NCI-H345 treated with DMSO at 0.1 percent for 48 hours (cell line): Measurements from ENCODE around the gene KIF6.

Source experiments
- DNase-seq: peaks from one replicate; lab custom pipeline; 2025; ENCODE audit not compliant: unreplicated experiment; lab: John Stamatoyannopoulos, UW

KIF6 gene, protein sequence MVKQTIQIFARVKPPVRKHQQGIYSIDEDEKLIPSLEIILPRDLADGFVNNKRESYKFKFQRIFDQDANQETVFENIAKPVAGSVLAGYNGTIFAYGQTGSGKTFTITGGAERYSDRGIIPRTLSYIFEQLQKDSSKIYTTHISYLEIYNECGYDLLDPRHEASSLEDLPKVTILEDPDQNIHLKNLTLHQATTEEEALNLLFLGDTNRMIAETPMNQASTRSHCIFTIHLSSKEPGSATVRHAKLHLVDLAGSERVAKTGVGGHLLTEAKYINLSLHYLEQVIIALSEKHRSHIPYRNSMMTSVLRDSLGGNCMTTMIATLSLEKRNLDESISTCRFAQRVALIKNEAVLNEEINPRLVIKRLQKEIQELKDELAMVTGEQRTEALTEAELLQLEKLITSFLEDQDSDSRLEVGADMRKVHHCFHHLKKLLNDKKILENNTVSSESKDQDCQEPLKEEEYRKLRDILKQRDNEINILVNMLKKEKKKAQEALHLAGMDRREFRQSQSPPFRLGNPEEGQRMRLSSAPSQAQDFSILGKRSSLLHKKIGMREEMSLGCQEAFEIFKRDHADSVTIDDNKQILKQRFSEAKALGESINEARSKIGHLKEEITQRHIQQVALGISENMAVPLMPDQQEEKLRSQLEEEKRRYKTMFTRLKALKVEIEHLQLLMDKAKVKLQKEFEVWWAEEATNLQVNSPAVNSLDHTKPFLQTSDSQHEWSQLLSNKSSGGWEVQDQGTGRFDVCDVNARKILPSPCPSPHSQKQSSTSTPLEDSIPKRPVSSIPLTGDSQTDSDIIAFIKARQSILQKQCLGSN

DNA sequence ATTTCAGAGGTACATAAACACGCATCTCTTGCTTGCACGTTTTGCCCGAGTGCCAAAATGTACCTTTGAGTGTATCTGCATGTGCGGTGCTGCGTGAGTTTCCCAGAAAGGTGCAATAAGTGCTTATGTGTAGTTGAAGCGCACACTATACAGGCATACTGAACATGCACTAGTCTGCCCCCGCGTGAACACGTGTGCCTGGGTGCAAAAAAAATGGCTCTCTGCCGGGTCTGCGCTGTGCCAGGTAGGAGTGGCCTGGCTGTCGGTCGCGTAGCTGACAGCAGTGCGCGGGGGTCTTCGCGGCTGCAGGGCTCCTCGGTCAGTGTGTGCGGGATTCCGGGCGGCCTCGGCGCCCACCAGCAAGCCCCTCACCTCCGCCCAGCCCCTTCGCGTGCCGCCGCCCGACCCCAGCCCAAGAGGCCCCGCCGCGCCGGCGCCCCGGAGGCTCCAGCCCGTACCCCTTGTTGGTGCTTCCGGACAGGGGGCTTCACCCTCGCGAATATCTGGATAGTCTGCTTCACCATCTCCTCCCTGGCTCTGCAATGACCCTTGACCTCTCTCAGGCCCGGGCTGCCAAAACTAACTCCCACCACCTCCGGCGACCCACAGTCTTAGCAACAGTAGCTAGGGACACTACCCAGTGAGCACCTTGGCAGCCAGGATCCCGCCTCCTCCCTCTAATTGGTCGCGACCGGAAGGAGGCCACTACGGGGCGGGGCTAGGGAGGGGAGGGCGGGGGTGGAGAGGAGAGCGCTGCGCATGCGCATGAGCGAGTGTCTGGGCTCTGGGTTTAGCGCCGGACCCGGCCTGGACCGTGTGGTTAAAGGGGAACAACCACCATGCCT lies at the start of gene KIF6:
KIF6 (minus strand) TSS at position 622 of the 845 bp plus-strand sequence; CDS start at position 524, 98 bp downstream.
- DNase-seq, result peak; percentile 89

DNA sequence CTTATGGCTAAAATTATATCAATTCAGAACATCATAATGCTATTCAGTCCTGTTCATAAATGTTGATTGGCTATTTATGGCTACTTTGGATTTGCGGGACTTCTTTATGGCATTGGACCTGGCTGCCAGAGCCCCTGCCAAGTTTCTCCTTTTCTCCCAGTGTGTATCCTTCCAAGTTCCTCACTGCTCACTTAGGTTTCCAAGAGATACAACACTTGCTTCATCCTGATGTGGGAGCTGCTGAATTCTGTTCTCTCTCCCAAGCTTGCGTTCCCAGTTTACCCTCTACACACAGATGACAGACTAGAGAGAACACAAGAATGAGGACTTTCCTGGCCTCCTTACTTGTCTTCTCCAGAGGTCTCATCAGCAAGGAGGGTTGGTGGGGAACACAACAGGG lies 48.6 kb upstream of the KIF6 start:
- DNase-seq, result no peak

DNA sequence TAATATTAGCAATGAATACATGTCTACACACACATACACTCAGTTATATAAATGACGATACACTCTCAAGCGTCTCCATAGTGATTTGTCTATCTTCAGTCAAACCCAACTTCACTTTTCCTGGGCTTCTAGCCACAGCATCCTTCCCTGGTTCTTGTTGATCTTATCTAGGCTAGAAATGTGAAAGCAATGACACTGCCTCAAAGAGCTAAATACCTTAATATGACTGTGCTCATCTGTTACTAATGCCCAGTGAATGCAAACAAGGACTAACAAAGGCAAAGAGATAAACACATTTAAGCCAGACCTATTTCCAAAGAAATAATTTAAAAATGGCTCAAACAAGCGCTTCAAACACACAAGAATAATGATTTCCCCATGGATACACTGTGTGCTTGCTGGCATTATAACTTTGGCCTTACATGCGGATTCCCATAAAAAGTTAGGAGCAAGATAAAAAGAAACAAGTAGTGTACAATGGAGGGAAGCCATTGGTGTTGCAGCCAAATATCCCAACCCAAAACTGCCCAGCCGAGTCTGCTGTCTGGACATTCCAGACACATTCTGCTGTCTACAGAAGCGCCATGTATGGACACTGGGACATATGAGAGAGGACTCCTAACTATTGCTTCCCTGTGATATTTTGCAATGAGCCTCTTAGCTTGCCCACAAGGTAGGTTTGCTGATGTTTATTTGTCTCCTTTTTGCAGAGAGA lies 47.5 kb upstream of the KIF6 start:
- no peak for DNase-seq

- no peak for DNase-seq
These were observed 45.2 kb upstream of the KIF6 start for GRCh38 chr6:39770446-39770845.

GRCh38 chr6:39769012-39769411 lies 43.8 kb upstream of the KIF6 start:
- DNase-seq, result peak; percentile 3

- DNase-seq, result no peak
These were observed 40.4 kb upstream of the KIF6 start for GRCh38 chr6:39765508-39766065.

GRCh38 chr6:39760226-39760952 lies 35.2 kb upstream of the KIF6 start:
- DNase-seq, result no peak

DNA sequence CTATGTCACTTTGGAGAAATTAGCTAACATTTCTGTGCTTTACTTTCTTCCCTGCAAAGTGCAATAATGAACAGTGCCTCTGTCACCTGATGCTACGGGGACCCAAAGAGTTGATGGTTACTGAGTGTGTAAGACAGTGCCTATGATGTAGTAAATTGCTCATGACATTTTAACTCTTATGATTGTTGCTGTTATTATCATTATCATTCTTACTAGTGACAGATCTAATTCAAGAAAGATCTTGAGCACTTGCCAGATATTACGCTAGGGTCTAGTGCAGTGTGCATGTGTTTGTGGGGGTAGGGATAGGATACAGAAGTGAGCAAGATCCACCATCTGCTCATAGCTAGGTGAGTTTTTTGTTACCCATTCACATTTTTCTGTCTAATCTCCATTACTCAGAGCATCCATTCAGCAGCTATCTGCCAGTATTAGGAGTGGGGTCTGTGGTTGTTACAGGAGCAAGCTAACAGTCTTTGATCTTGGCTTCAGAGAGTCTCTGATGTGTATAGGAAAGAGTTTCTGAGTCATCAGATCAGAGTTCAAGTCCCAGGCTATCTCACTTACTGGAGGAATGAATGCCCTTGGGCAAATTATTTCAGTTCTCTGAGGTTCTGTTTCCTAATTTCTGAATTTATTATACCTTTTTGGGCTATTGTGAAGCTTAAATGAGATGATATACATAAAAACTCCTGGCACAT lies 33.8 kb upstream of the KIF6 start:
- DNase-seq, result no peak

DNA sequence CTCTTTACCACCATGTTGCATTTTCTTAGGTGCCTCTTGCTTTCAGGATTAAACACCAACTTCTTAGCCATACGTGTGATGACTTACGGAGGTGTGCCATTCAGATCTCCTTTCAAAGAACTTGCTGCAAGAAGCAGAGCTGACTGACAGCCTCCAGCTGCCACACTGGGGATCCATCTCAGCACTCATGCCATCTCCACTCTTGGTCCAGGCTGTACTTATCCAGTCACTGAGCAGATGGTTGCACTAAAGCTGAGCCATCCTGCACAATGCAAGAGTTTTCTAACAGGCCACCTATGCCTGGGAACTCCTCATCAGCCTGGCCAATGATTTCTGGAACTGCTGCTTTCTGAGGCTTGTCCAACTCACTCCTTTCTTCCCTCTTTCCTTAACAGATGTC lies 31.4 kb upstream of the KIF6 start:
- DNase-seq, result no peak

- no peak for DNase-seq
These were observed 30.0 kb upstream of the KIF6 start for GRCh38 chr6:39755231-39755630.

- no peak for DNase-seq
These were observed 29.4 kb upstream of the KIF6 start for GRCh38 chr6:39754514-39755115.

GRCh38 chr6:39753725-39754045 lies 28.5 kb upstream of the KIF6 start:
- DNase-seq, result no peak

GRCh38 chr6:39752835-39753724 lies 27.9 kb upstream of the KIF6 start:
- DNase-seq, result no peak

GRCh38 chr6:39746795-39747194 lies 21.6 kb upstream of the KIF6 start:
- no peak for DNase-seq

GRCh38 chr6:39733704-39734103 lies 8.5 kb upstream of the KIF6 start:
- no peak for DNase-seq

- no peak for DNase-seq
These were observed 6.4 kb upstream of the KIF6 start for GRCh38 chr6:39731565-39731964.

DNA sequence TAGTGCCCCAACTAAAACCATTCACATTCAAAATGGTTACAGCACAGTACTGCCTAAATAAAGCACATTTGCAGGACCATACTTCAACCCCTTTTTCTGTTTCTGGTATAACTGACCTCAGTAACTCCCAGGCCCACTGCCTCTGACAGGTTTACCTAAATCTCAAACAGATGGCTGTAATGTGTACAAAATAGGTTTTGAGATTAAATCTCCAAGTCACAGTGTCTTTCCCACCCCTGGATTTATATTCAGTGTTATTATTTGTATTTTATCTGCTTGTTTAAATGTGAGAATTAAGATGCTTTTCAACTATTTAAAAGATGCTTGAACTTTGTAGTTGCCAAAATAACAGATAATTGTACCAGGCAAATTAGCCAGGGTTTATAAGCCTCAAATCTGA lies 4.7 kb upstream of the KIF6 start:
- no peak for DNase-seq

- DNase-seq, result no peak
These were observed 407 bp upstream of the KIF6 start for GRCh38 chr6:39725632-39725997.
